ENCODE results near the gene ATP5F1D.
A peak's percentile ranks its signal among the peaks of the same experiment; 100 is the strongest.

Gene ATP5F1D

GRCh38 chr19:1259206-1259875 is 17.8 kb downstream of the ATP5F1D start:
- peak; percentile 60 for DNase-seq (ENCODE audit: low read depth)

DNA sequence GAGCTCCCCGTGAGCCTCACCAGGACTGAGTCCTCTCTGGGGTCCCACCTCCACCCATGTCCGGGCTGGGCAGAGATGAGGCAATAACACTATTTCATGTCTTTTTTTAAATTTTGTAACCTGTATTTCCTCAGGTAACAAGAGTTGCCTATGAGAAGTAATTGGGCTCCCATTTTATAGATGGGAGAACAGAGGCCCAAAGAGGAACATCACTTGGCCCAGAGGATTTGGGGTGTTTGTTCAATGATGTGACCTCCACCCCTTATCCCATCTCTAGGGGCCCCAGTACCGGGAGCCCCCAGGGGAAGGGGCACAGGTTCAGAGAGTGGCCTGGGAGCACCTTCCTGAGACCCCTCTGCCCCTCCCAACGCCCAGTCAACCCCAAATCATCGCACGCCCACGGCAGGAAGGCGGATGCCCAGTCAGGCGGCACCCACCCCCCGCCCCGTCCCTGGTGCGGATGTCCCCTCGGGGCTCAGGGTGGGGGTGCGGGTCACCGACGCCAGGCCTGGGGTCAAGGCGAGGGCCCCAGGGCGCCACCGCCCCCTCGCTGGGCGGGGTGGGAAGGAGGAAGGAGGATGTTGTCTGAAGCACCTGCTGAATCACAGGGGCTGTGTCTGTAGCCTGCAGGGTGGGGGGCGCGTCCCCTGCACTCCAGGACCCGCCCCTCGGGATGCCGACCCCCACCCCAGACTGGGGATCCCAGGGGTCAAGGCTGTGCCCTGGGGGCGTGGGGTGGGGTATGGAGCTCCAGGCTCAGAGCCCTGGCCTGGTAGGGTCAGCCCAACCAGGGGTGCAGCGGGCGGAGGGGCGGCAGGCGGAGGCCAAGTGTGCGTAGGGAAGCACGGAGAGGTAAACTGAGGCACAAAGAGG is 18.6 kb downstream of the ATP5F1D start:
- peak; percentile 48 for DNase-seq (ENCODE audit: low read depth)

DNA sequence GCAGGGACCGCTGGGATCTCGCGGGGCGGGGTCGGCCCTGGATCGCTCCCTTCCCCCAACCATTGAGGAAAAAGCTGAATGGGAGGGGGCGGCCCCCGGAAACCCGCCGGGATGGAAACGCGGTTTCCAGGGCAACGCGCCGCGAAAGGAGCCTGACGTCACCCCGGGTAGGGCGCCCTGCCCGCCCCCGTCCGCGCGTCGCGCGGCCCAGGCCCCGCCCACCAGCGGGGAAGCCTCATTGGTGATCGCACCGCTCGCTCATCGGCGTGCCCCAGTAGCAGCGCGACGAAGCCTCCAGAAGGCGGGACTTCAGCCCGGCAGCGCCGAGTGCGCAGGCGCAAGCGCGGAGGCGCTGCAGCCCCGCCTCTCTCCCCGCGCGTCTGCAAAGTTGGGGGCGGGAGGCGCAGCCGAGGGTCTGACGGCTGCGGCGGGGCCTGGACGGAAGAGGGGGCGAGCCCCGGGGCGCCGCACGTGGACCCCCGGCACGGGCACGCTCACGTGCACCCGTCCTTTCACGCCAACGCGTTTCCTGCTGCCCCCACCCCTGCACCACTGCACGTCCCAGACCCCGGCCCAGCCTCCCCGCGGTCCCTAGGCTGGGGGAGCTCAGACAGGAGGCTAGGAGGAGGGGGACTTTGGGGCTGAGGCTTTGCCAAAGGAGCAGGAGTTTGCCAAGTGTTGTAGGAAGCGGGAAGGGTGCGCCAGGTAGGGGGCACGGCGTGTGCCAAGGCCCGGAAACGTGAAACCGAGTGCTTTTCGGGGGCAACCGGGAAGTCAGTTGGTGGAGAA is 19.4 kb downstream of the ATP5F1D start:
- peak; percentile 97 for DNase-seq (ENCODE audit: low read depth)

GRCh38 chr19:1261538-1261797 is 19.9 kb downstream of the ATP5F1D start:
- no peak for DNase-seq (ENCODE audit: low read depth)

GRCh38 chr19:1261798-1262622 is 20.5 kb downstream of the ATP5F1D start:
- no peak for DNase-seq (ENCODE audit: low read depth)

- no peak for DNase-seq (ENCODE audit: low read depth)
These were observed 21.1 kb downstream of the ATP5F1D start for GRCh38 chr19:1262623-1263123.

DNA sequence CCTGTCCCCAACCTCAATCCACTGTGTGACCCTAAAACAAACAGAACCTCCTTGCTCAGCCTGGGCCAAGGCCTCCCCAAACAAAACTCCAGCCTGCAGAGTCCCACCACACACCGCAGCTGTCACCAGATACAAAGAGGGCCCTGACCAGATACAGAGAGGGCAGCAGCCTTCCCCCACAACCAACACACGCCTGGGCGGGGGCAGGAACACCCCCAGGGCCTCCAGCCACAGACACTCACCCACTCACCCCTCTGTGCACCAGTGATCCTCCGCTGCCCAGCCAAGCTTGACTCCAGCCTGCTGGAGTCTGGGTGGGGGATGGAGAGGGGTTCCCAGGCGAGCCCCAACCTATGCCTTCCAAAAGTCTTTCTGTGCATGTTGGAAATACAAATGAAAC is 21.6 kb downstream of the ATP5F1D start:
- DNase-seq (ENCODE audit: low read depth), result no peak

DNA sequence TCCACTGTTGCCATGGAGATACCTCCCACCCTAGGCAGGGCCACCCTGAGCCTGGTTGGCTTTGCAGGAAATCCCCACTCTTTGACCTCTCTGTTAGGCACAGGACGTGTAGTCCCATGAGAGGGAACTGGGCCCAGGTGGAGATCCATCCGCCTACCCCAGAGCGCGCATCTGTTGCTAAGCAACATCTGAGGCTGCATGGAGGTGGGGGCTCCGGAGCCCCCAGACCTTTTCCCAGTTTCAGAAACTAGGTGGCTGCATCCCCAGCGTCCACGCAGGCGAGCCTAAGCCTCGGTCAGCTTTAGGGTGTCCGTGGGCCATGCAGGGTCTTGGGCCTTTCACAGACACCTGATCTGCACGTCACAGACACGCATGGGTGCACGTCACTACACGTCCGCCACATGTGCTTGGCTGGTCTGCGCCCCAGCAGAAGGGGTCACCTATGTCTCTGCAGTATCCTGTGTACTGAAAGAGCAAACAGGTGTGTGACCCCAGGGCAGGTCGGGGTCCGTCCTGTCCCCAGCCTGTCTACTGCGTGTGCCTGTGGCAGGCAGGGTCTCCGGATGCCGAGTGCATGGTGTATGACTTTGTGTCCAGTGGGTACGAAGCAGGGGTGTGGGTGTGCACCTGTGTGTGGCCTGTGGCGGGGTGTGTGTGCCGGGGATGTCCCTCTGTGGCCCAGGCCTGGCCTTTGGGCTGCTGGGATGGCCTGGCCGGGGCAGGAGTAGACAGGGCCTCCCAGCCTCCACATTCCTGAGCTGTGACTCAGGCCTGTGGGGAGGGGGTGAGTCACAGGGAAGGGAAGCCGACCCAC is 23.5 kb downstream of the ATP5F1D start:
- DNase-seq (ENCODE audit: low read depth), result no peak

DNA sequence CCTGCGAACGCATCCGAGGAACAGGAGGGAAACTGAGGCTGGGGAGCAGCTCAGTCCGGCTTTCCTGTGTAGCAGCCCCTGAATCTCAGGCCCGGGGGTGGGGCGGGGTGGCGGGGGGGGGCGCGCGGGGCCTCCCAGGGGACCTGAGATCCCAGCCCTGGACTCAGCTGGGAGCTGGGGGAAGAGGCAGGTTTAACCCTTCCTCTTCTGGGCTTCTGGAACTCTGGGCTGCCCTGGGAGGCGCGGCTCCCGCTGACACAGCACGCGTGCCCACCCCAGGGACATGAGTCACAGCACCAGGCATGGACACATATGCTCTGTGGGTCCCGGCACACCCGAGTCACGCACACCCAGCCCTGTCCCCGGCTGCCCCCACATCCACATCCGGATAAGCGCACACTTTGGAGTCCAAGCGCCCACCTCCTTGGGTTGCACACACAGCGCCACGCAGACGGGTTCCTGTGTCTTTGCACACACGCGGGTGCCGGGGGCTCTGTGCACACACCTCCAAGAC is 24.1 kb downstream of the ATP5F1D start:
- no peak for DNase-seq (ENCODE audit: low read depth)

GRCh38 chr19:1266129-1266915 is 24.8 kb downstream of the ATP5F1D start:
- peak; percentile 81 for DNase-seq (ENCODE audit: low read depth)

DNA sequence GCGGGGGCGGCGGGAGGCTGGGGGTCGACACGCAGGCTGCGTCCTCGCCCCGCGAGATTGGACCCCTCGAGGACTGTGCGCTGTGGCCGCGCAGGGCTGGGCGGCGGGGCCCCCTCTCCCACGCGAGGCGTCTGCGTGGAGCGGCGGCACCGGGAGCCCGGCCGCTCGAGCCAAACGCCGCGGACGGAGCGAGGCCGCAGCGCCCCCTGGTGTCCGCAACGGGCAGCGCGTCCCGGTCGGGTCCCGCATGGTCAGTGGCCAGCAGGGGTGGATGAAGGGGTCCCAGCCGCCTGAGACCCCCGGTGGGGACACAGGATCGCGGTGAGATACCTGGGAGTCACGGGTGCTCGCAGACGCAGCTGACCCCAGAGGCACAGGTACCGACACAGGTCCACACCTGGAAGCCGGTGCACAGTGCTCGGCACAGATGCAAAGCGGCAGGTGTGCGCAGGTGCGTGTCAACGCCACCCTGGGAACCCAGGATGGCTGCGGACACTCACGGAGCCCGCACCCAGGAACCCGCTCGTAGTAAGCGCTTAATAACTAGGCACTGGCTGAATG is 25.4 kb downstream of the ATP5F1D start:
- DNase-seq (ENCODE audit: low read depth), result peak; percentile 62

- DNase-seq (ENCODE audit: low read depth), result no peak
These were observed 26.1 kb downstream of the ATP5F1D start for GRCh38 chr19:1267477-1268225.

DNA sequence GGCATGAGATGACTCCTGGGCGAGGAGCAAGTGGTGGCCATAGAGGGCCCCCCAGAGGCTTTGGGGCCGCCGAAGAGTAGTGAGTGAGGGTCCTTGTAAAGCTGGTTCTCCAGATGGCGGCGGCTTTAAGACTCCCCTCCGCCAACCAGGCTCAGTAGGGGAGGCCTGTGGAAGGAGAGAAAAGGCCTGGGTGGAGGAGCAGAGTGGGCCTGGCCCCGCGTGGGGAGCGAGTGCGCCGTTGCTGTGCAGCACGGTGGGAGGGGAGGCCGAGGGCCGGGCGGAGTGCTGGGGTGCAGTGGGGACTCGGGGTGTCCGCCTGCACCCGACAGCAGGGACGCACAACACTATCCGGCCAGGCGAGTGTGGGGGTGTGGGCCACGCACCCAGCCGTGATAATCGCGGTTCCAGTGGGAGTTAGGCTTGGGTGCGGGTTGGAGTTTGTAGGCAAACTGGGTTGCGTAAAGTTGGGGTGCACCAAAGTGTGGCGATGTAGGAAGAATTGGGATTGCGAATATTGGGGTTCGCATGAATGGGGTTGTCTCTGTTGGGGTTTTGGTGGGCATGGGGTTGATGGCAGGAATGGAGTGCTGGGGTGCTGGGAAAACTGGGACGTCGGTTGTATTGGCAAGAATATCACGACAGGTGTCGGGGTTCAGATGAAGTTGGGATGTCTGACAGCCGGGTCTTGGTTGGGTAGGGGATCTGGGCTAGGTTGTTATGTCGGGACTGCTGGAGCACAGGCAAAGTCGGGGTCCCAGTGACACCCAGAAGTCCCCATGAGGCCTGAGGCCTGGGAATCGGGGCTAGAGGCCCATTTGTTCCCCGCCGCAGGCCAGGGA is 26.9 kb downstream of the ATP5F1D start:
- DNase-seq (ENCODE audit: low read depth), result no peak

DNA sequence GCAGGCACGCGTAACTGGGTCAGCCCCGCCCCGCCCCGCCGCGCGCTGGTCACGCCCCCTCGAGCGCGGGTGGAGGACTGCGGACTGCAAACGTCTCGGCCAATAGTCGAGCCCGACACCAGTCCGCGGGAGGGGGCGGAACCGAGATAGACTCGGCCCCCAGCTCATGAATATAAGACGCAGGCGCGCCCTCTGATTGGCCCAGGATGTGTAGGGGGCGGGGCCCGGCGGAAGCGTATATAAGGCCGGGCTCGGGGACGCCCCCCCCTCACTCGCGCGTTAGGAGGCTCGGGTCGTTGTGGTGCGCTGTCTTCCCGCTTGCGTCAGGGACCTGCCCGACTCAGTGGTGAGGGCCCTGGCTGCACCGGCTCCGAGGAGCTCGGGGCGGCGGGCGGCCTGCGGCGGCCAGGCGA is 27.5 kb downstream of the ATP5F1D start, which contains the start of gene CIRBP:
CIRBP (plus strand) TSS at position 268 of the 413 bp plus-strand sequence. CDS start 1,602 bp downstream, outside the sequence.
- DNase-seq (ENCODE audit: low read depth), result peak; percentile 99

DNA sequence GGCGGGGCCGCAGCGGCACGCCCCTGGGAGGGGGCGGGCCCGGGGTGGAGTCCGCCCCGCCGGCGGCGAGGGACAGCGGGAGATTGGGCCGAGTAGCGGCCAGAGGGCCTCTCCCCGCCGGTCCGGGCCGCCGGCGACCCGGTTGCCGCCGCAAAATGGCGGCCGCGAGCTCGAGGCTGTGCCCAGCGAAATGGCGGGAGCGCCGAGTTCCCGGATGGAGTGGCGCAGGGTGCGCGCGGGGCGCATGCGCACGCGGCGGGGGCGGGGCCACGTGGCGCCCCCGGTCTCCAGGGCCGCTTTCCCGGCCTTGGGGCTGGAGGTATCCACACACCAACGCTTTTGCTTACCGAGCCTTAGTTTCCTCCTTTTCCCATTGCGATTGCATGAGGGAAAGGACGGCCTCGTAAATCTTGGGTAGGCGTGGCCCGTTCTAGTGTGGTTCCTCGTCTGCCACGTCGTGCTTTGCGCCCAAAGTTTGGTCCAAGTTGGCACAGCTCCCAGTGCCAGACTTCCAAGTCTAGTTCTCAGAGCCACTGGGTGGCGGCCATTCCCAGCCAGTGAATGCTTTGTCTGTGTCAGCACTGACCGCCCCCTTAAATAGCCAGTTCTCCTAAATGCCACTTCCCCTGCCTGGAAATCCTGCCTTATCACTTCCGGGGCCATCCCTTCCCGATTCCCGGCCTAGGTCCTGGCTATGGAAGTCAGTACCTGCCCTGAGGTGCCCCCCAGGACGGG is 28.1 kb downstream of the ATP5F1D start:
- peak; percentile 83 for DNase-seq (ENCODE audit: low read depth)

- DNase-seq (ENCODE audit: low read depth), result no peak
These were observed 28.8 kb downstream of the ATP5F1D start for GRCh38 chr19:1270213-1270853.

Data from stimulated activated CD8-positive, alpha-beta memory T cell treated with anti-CD3 and anti-CD28 coated beads, Interleukin-12 subunit alpha, Interleukin-12 subunit beta, amount 100 ng/mL, for 4 hours (primary cell).